GM12875 (cell line): ENCODE data around the gene C22orf31.

Experiments
- H3K4me3 ChIP-seq: one replicate; pipeline ENCODE4 v1.5.1; 2011; ENCODE audit warnings: low read depth, low read length, control low read depth
- TF ChIP-seq, protein P1 (sequence below): IDR thresholded peaks from 2 replicates; pipeline ENCODE4 v1.5.1; 2011; ENCODE audit warnings: low read depth, mild to moderate bottlenecking, control low read depth, inconsistent platforms, low read length, moderate library complexity, borderline replicate concordance; ENCODE audit not compliant: insufficient read depth

Gene C22orf31

DNA sequence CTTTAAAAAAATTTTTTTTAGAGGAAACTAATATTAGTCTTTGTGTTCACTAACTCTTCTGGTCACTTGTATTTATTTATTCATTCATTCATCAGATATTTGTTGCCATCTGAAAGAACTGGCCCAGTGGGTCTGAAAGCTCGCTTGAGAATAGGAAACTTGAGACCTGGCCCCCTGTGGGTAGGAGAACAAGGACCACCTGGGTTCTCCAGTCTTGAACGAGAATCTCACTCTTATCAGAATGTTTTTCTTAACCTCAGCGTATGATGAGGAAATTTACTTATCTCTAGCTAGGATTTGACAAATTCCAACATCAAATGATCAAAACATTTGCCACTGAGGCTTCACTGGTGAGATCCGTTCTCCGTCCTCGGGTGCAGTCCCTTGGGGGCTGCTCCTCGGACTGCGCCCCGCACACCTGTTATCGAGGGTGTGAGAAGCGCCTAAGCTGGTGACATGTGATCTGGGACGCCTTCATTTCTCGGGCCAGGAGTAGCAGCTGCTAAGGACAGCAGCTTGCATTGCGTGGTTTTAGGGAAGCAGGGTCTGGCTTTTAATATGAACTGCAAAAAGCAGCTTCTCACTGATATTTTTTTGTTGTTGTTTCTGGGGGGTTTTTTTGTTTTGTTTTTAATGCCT is 6.3 kb downstream of the C22orf31 start:
- no peak overlapping the region for H3K4me3 ChIP-seq
- TF ChIP-seq, protein P1, sequence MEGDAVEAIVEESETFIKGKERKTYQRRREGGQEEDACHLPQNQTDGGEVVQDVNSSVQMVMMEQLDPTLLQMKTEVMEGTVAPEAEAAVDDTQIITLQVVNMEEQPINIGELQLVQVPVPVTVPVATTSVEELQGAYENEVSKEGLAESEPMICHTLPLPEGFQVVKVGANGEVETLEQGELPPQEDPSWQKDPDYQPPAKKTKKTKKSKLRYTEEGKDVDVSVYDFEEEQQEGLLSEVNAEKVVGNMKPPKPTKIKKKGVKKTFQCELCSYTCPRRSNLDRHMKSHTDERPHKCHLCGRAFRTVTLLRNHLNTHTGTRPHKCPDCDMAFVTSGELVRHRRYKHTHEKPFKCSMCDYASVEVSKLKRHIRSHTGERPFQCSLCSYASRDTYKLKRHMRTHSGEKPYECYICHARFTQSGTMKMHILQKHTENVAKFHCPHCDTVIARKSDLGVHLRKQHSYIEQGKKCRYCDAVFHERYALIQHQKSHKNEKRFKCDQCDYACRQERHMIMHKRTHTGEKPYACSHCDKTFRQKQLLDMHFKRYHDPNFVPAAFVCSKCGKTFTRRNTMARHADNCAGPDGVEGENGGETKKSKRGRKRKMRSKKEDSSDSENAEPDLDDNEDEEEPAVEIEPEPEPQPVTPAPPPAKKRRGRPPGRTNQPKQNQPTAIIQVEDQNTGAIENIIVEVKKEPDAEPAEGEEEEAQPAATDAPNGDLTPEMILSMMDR: no peak

DNA sequence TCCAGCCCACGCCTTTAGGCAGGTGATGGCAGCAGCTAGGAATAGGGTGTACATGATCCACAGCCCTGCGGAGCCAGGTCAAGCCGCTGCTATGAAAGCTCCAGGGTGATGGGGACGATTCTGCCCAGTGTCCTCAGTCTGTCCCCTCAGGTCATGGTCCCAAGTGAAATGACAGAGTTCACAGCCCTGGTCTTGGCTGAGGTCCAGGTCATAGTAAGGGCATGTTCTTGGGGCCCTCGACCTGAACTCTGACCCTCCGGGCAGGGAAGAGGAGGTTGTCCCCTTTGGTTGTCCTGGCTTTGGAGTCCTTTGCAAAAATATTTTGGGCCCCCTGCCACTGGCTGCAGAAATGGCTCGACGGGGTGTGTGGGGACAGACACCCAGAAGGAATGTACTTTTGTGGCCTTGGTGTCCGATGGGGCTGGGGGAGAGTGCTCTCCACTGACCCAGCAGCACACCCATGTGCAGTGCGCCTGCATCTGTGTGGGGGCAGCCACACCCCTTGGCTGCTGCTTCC is 7.3 kb downstream of the C22orf31 start:
- TF ChIP-seq, protein P1: no peak
- H3K4me3 ChIP-seq: no peak overlapping the region

DNA sequence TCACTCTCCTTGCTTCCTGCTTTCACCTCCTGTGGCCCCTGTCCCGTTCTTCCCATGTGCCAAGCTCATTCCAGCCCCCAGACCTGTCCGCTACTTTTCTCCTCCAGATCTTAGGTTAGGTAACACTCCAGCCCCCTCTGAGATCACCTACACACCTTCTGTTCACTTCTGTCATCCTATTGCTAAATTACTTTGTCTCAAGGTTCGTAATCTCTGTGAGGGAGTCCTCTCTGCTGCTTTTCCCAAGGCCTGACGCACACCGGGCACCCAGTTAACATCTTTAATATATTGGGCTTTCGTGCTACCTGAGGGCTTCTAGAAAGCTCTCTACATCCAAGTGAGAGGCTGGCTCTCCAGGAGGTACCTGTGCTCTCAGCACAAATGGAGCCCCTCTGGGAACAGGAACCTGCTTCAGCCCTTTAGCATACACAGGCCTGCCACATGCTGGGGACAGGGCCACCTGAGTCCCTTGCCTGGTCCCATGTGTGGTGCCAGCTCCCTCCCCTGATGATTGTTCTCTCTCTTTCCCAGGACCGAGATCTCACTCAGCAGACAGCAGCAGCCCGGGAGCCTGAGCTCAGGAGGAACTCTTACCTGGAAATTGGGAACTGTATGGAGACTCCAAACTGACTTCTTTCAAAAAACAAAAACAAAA is 8.5 kb downstream of the C22orf31 start:
- no peak overlapping the region for H3K4me3 ChIP-seq
- TF ChIP-seq, protein P1: no peak

DNA sequence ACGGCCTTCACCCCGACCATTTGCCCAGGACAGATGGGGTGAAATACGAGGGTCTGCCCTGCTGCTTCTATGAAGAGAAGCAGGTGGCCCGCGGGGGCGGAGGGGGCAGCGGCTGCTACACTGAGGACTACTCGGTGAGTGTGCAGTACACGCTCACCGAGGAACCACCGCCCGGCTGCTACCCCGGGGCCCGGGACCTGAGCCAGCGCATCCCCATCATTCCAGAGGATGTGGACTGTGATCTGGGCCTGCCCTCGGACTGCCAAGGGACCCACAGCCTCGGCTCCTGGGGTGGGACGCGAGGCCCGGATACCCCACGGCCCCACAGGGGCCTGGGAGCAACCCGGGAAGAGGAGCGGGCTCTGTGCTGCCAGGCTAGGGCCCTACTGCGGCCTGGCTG is 11.2 kb downstream of the C22orf31 start:
- TF ChIP-seq, protein P1: no peak
- no peak overlapping the region for H3K4me3 ChIP-seq

DNA sequence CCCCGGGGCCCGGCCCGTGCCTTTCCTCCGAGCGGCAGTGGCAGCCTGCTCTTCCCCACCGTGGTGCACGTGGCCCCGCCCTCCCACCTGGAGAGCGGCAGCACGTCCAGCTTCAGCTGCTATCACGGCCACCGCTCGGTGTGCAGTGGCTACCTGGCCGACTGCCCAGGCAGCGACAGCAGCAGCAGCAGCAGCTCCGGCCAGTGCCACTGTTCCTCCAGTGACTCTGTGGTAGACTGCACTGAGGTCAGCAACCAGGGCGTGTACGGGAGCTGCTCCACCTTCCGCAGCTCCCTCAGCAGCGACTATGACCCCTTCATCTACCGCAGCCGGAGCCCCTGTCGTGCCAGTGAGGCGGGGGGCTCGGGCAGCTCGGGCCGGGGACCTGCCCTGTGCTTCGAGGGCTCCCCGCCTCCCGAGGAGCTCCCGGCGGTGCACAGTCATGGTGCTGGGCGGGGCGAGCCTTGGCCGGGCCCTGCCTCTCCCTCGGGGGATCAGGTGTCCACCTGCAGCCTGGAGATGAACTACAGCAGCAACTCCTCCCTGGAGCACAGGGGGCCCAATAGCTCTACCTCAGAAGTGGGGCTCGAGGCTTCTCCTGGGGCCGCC is 11.9 kb downstream of the C22orf31 start:
- H3K4me3 ChIP-seq: no peak overlapping the region
- TF ChIP-seq, protein P1: no peak

GRCh38 chr22:29048822-29049654 is 12.6 kb downstream of the C22orf31 start:
- TF ChIP-seq, protein P1: no peak
- no peak overlapping the region for H3K4me3 ChIP-seq
